Hair follicular keratinocyte (primary cell): ENCODE results near the gene NUP210L. TPM values are rescaled to one million over a fixed set of nuclear protein-coding genes. Genes with fewer than 3 reads are reported as not detected.

Source experiments
- total RNA-seq: library from RNA; depleted of rRNA; stranded (reverse); fragments of >200 nt; gene quantifications from 2 replicates; pipeline ENCODE4 v1.2.3, GENCODE V29; 2015

Gene NUP210L
- not detected in 2 replicates for total RNA-seq

GRCh38 chr1:154154534-154155191 is at the start of gene NUP210L:
Gene NUP210L (minus strand): TSS chr1:154155073.

DNA sequence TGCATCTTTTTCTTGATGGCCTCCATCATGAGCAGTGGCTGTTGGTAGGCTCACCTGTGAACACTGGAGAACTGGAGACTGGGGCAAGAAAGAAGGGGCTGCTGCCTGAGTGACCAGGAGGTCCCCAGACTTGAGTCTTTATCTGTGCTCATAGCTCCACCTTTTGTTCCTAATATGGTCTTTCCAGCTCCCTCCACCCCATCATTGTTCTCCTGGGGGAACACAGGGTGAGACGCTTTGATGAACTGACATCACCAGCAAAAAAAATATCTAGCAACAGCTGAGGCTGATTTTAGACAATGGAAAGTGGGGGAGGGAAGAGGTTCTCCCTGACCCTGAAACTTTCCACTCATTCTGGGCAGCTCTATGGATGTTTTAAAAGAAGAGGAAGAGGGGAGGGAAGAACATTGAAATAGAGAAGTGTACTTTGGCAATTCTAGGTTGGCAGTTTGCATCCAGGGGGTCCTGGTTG is 37.2 kb upstream of the NUP210L start, which contains the start of gene TPM3:
TPM3 (minus strand) TSS at position 111 of the 472 bp plus-strand sequence; CDS start at position 29, 82 bp downstream.

GRCh38 chr1:153990468-153991150 is 164.3 kb downstream of the NUP210L start, which contains the start of gene RPS27:
Gene RPS27 (plus strand): TSS chr1:153990762. CDS start chr1:153990797, 35 bp downstream.

DNA sequence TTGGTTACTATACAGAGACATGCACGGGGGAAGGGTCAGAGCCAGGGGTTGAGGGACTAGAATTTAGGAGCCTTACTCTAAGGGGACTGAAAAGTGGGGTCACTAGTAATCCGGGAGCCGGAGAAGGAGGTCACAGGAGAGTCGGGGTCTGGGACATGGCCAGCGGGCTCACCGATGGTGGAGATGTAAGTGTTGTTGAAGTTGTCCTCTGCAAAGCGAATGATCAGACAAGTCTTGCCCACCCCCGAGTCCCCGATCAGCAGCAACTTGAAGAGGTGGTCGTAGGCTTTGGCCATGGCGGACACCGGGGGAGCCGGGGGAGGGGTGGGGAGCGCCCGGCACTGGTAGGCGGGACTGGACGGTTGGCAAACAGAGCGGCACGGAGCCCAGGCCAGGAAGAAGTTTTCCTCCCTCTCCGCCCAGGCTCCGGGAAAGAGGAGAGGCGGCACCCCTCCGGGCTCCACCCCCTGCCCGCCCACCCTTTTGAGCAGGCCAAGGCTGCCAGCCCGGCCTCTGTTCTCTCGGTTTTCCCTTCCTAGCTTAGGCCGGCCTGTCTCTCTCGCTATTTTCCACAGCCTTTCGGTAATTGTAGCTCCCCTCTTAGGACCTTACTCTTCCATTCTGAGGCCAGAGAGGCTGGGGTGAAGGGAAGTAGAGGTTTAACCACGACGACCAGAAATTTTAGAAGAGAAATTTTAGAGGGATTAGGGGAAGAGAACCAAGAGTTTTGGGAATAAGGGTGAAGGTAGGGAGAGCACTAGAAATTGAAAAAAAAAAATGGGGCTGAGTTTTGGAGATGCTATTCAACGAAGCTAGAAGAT is 168.7 kb downstream of the NUP210L start, which contains the start of gene RAB13:
RAB13 (minus strand) TSS at position 399 of the 821 bp plus-strand sequence; CDS start at position 296, 103 bp downstream.

DNA sequence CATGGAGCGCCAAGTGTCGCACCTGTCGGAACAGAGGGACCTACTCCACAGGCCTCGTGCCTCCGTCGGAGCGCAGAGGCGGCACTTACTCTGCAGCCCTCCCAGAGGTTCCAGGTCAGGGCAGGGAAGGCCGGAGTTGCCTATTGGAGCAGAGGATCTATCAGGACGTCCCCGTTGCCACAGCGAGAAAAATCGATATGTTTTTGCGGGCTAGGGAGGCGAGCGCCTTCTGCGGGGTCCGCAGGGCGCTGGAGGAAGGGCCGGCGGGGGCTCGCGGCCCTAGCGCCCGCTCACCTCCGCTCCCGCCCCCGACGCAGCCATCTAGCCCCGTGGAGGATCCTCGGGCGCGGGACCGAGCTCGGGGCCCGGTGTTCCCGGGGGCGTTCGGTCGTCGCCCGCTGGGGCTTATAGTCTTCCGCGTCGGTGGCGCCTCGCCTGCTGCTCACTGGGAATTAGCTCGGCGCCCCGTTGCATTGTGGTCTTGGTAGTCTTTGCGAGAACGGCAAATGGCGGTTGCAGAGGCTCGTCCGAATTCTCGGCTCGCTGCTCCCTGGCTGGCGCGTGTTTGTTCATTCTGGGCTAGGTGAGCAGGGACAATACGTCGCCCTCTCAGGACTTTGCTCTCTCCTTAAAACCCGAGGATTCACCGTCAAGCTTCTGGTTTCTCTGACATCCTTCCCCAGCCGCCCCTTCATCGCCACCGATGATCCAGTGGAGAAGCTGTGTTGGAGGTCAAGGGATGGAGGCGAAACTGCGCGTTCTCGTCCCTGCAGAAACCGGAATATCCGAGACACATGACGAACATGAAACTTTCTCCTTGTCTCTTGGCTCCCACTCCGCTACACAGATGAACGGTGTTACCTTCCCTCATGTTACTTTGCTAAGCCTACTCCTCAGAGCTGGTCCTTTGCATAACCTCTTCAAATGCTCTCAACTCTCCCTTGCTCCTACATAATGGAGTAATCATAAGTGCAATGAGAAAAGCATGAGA is 177.3 kb downstream of the NUP210L start, which contains the start of gene JTB:
JTB (minus strand) TSS at position 425 of the 991 bp plus-strand sequence; CDS start at position 3, 422 bp downstream.

GRCh38 chr1:153967107-153967999 is 187.5 kb downstream of the NUP210L start, which contains the start of gene CREB3L4:
Gene CREB3L4 (plus strand): TSS chr1:153967902. CDS start chr1:153968526, 624 bp downstream.

DNA sequence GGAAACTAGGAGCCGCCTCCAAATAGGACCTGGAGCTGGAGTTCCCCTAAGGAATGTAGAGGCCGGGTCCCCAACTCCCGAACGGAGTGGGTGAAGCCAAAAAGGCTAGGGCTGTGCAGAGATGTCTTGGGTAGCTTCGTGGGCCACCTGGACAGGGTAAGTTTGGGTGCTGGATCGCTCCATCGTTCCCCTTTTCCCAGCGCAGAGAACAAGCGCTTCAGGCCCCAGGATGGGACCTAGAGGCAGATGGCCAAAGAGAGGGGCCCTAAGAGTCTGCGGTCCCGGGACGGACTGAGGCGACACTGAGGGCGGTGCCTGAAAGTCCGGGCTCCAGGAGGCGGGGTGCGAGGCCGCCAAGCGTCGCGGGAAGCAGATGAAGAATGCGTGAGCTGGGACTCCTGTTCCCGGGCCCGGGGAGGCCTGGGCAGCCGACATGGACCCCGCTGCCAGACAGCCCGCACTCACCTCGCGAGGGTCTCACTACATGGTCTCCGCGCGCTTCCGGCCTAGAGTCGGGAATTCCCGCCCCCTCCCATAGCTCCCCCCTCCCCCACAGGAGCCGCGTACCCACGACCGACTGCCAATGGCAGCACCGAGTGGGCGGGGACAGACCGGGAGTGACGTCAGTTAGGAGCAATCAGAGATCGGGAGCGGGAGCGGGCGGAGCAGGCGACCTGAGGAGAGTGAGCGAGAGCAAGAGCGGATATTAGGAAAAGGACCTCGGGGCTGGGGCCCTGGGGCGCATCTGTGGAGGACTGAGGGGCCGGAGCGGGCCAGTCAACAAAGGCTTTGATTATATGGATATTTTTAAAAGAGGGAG is 191.6 kb downstream of the NUP210L start, which contains the start of gene SLC39A1:
SLC39A1 (minus strand) TSS at position 508 of the 820 bp plus-strand sequence. CDS start 822 bp downstream, outside the sequence.

DNA sequence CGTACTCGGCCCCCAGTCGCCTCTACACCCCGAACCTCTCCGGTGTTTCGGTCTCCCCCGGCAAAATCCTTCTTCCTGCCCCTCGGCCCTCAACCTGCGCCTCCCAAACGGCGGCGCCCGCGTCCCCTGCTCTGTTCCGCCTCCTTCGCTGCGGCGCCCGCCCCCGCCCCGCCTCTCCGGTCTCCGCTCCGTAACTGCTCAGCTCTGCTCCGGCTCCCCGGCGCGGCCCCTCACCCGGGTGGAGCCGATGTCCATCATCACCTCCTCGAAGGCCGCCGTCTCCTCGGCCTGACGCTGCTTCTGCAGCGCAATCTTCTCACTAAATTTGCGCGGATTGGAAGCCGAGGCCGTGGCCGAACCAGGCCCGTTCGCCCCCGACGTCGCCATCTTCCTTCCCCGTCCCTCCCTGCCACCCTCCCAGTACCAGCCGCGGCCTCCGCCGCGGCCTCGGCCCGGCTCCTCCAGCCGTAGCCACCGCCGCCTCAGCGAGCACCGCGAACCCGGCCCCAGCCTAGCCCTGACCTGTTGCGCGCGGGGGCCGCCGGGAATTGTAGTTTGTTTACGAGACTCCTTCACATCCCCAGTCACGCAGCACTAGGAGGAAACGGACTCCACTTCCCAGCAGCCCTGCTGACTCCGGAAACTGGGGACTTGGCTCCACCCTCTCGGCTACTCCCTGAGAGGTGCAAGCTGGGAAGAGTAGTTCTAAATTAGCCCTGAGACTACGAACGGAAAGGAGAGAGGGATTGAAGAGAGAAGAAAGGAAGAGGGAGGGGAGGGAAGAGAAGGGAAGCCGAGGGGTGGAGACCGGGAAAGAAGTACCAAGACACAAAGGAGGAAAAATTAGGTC is 196.5 kb downstream of the NUP210L start, which contains the start of gene CRTC2:
CRTC2 (minus strand) TSS at position 502 of the 850 bp plus-strand sequence; CDS start at position 387, 115 bp downstream.

DNA sequence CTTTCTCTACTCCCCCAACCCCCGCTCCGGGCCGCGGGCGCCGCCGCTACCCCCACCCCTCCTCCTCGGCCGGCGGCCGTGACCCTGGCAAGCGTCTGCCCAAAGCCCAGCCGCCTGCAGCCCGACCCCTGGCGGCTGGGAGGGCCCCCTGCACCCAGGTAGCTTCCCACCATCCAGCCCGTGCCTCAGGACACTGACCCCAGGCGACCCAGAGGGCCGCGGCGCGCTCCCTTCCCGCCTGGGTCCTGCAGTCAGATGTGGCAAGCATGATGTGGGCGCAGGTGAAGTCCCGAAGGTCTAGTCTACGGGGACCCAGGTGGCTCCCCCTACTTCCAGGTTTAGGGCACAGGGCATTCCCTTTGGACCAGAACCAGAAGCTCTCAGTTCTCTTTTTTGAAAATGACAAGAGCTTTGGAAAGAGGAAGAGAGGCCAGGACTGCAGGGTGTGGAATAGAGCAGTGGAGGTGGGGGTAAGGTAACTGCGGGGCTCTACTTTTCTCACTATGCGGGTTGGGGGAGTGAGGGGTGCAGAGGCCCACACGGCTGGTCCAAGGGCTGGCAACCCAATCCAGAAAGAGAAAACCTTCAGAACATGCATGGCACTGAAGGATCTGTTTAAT is 208.1 kb downstream of the NUP210L start, which contains the start of gene DENND4B:
DENND4B (minus strand) TSS at position 97 of the 620 bp plus-strand sequence. CDS start 2,344 bp downstream, outside the sequence.

Other genes with a start within 250 kb of the NUP210L start
- 5.4 and 7.5 TPM in 2 replicates for gene GATAD2B, start 232.1 kb downstream of the NUP210L start, total RNA-seq
- gene DENND4B, start 208.4 kb downstream of the NUP210L start, total RNA-seq = 10.9 and 14.4 TPM in 2 replicates
- gene CRTC2, start 196.5 kb downstream of the NUP210L start, total RNA-seq = 10.1 and 11.0 TPM in 2 replicates
- gene SLC39A1, start 191.5 kb downstream of the NUP210L start, total RNA-seq = 79.6 and 110 TPM in 2 replicates
- gene CREB3L4, start 187.2 kb downstream of the NUP210L start, total RNA-seq = 5.7 and 7.1 TPM in 2 replicates
- gene JTB, start 177.4 kb downstream of the NUP210L start, total RNA-seq = 191 and 214 TPM in 2 replicates
- 26.1 and 33.9 TPM in 2 replicates for gene RAB13, start 168.7 kb downstream of the NUP210L start, total RNA-seq
- 2,121 and 2,616 TPM in 2 replicates for gene RPS27, start 164.3 kb downstream of the NUP210L start, total RNA-seq
- gene TPM3, start 37.0 kb upstream of the NUP210L start, total RNA-seq = 438 and 559 TPM in 2 replicates
- not detected in 2 replicates for gene CFAP141, start 51.3 kb upstream of the NUP210L start, total RNA-seq
- 49.7 and 66.9 TPM in 2 replicates for gene UBAP2L, start 65.9 kb upstream of the NUP210L start, total RNA-seq
- gene HAX1, start 117.6 kb upstream of the NUP210L start, total RNA-seq = 152 and 174 TPM in 2 replicates
- gene AQP10, start 166.0 kb upstream of the NUP210L start, total RNA-seq = 0.08 TPM in 1 of 2 replicates, not detected in the other
- gene ATP8B2, start 170.5 kb upstream of the NUP210L start, total RNA-seq = 16.8 and 20.8 TPM in 2 replicates